ENCODE data around the gene LMX1B.

LMX1B gene

GRCh38 chr9:126604059-126605055 lies 9.4 kb upstream of the LMX1B start:
- Histone ChIP-seq H3K9me3 (ENCODE audit: control insufficient read depth, low read length) (no peaks in the 10 kb centered on the region), H3K36me3 (ENCODE audit: control insufficient read depth, insufficient read depth, low read length) (no peaks in the 10 kb centered on the region), H3K27ac (ENCODE audit: low read depth, low read length, severe bottlenecking) (no peak overlapping the region), H3K4me3 (ENCODE audit: extremely low read depth, insufficient read depth, low read length, poor library complexity, severe bottlenecking) (no peak overlapping the region), H3K4me1 (ENCODE audit: control insufficient read depth, insufficient read depth, low read length, poor library complexity, severe bottlenecking) (no peaks in the 10 kb centered on the region)
- 83 to 84% methylated on average over 13 to 14 of the region's 17 CpGs for WGBS, 2 experiments (ENCODE audit: insufficient coverage in 2 of 2)

- no peaks in the 10 kb centered on the region for H3K9me3 ChIP-seq (ENCODE audit: control insufficient read depth, low read length)
- H3K27ac ChIP-seq (ENCODE audit: low read depth, low read length, severe bottlenecking) = no peak overlapping the region
- H3K4me1 ChIP-seq (ENCODE audit: control insufficient read depth, insufficient read depth, low read length, poor library complexity, severe bottlenecking) = no peaks in the 10 kb centered on the region
- no peaks in the 10 kb centered on the region for H3K36me3 ChIP-seq (ENCODE audit: control insufficient read depth, insufficient read depth, low read length)
- H3K4me3 ChIP-seq (ENCODE audit: extremely low read depth, insufficient read depth, low read length, poor library complexity, severe bottlenecking) = no peak overlapping the region
- WGBS, 2 experiments (ENCODE audit: insufficient coverage in 2 of 2) = 84 to 88% methylated on average over 7 to 11 of the region's 12 CpGs
Measured at GRCh38 chr9:126605792-126606482, 7.8 kb upstream of the LMX1B start.

- Histone ChIP-seq H3K27ac (ENCODE audit: low read depth, low read length, severe bottlenecking) (no peak overlapping the region), H3K4me1 (ENCODE audit: control insufficient read depth, insufficient read depth, low read length, poor library complexity, severe bottlenecking) (no peaks in the 10 kb centered on the region), H3K4me3 (ENCODE audit: extremely low read depth, insufficient read depth, low read length, poor library complexity, severe bottlenecking) (no peak overlapping the region), H3K36me3 (ENCODE audit: control insufficient read depth, insufficient read depth, low read length) (no peaks in the 10 kb centered on the region), H3K9me3 (ENCODE audit: control insufficient read depth, low read length) (no peaks in the 10 kb centered on the region)
- 25 to 79% methylated on average over 1 to 3 of the region's 3 CpGs for WGBS, 2 experiments (ENCODE audit: insufficient coverage in 2 of 2)
Measured at GRCh38 chr9:126606483-126606870, 7.3 kb upstream of the LMX1B start.

- WGBS, 2 experiments (ENCODE audit: insufficient coverage in 2 of 2) = 40% methylated on average over 1 of the region's 1 CpG; no CpG with 5 or more reads in 1 of the 2 experiments
Measured at GRCh38 chr9:126607086-126607485, 6.6 kb upstream of the LMX1B start.

GRCh38 chr9:126607731-126608130 lies 6.0 kb upstream of the LMX1B start:
- no peaks in the 10 kb centered on the region for H3K9me3 ChIP-seq (ENCODE audit: control insufficient read depth, low read length)
- H3K36me3 ChIP-seq (ENCODE audit: control insufficient read depth, insufficient read depth, low read length) = no peaks in the 10 kb centered on the region
- WGBS, 2 experiments (ENCODE audit: insufficient coverage in 2 of 2) = 85 to 90% methylated on average over 4 of the region's 7 CpGs
- H3K4me1 ChIP-seq (ENCODE audit: control insufficient read depth, insufficient read depth, low read length, poor library complexity, severe bottlenecking) = peaks cover 7% of the 10 kb centered on the region
- H3K27ac ChIP-seq (ENCODE audit: low read depth, low read length, severe bottlenecking) = no peak overlapping the region
- no peak overlapping the region for H3K4me3 ChIP-seq (ENCODE audit: extremely low read depth, insufficient read depth, low read length, poor library complexity, severe bottlenecking)

More at GRCh38 chr9:126607086-126607485, 6.6 kb upstream of the LMX1B start:
- Histone ChIP-seq H3K27ac (ENCODE audit: low read depth, low read length, severe bottlenecking) (no peak overlapping the region), H3K9me3 (ENCODE audit: control insufficient read depth, low read length) (no peaks in the 10 kb centered on the region), H3K4me3 (ENCODE audit: extremely low read depth, insufficient read depth, low read length, poor library complexity, severe bottlenecking) (no peak overlapping the region), H3K36me3 (ENCODE audit: control insufficient read depth, insufficient read depth, low read length) (no peaks in the 10 kb centered on the region), H3K4me1 (ENCODE audit: control insufficient read depth, insufficient read depth, low read length, poor library complexity, severe bottlenecking) (peaks cover 3% of the 10 kb centered on the region)

- no peaks in the 10 kb centered on the region for H3K9me3 ChIP-seq (ENCODE audit: control insufficient read depth, low read length)
- H3K4me3 ChIP-seq (ENCODE audit: extremely low read depth, insufficient read depth, low read length, poor library complexity, severe bottlenecking) = no peak overlapping the region
- WGBS, 2 experiments (ENCODE audit: insufficient coverage in 2 of 2) = 76 to 100% methylated on average over 3 to 8 of the region's 8 CpGs
- no peaks in the 10 kb centered on the region for H3K36me3 ChIP-seq (ENCODE audit: control insufficient read depth, insufficient read depth, low read length)
- H3K4me1 ChIP-seq (ENCODE audit: control insufficient read depth, insufficient read depth, low read length, poor library complexity, severe bottlenecking) = peaks cover 12% of the 10 kb centered on the region
- no peak overlapping the region for H3K27ac ChIP-seq (ENCODE audit: low read depth, low read length, severe bottlenecking)
Measured at GRCh38 chr9:126608551-126608950, 5.2 kb upstream of the LMX1B start.

GRCh38 chr9:126609191-126609590 lies 4.5 kb upstream of the LMX1B start:
- no peaks in the 10 kb centered on the region for H3K9me3 ChIP-seq (ENCODE audit: control insufficient read depth, low read length)
- H3K4me1 ChIP-seq (ENCODE audit: control insufficient read depth, insufficient read depth, low read length, poor library complexity, severe bottlenecking) = peaks cover 12% of the 10 kb centered on the region
- no peak overlapping the region for H3K4me3 ChIP-seq (ENCODE audit: extremely low read depth, insufficient read depth, low read length, poor library complexity, severe bottlenecking)
- H3K36me3 ChIP-seq (ENCODE audit: control insufficient read depth, insufficient read depth, low read length) = no peaks in the 10 kb centered on the region
- H3K27ac ChIP-seq (ENCODE audit: low read depth, low read length, severe bottlenecking) = no peak overlapping the region
- 85 to 86% methylated on average over 5 to 6 of the region's 6 CpGs for WGBS, 2 experiments (ENCODE audit: insufficient coverage in 2 of 2)

GRCh38 chr9:126609711-126610388 lies 3.9 kb upstream of the LMX1B start:
- WGBS, 2 experiments (ENCODE audit: insufficient coverage in 2 of 2) = 36 to 41% methylated on average over 18 to 20 of the region's 23 CpGs
- H3K9me3 ChIP-seq (ENCODE audit: control insufficient read depth, low read length) = no peaks in the 10 kb centered on the region
- peaks cover 12% of the 10 kb centered on the region for H3K4me1 ChIP-seq (ENCODE audit: control insufficient read depth, insufficient read depth, low read length, poor library complexity, severe bottlenecking)
- no peak overlapping the region for H3K27ac ChIP-seq (ENCODE audit: low read depth, low read length, severe bottlenecking)
- no peaks in the 10 kb centered on the region for H3K36me3 ChIP-seq (ENCODE audit: control insufficient read depth, insufficient read depth, low read length)
- H3K4me3 ChIP-seq (ENCODE audit: extremely low read depth, insufficient read depth, low read length, poor library complexity, severe bottlenecking) = no peak overlapping the region

GRCh38 chr9:126611193-126611591 lies 2.5 kb upstream of the LMX1B start:
- Histone ChIP-seq H3K36me3 (ENCODE audit: control insufficient read depth, insufficient read depth, low read length) (no peaks in the 10 kb centered on the region), H3K27ac (ENCODE audit: low read depth, low read length, severe bottlenecking) (no peak overlapping the region), H3K4me3 (ENCODE audit: extremely low read depth, insufficient read depth, low read length, poor library complexity, severe bottlenecking) (no peak overlapping the region), H3K4me1 (ENCODE audit: control insufficient read depth, insufficient read depth, low read length, poor library complexity, severe bottlenecking) (peaks cover 16% of the 10 kb centered on the region), H3K9me3 (ENCODE audit: control insufficient read depth, low read length) (no peaks in the 10 kb centered on the region)
- 4% methylated on average over 21 to 25 of the region's 25 CpGs for WGBS, 2 experiments (ENCODE audit: insufficient coverage in 2 of 2)

- WGBS, 2 experiments (ENCODE audit: insufficient coverage in 2 of 2) = 0 to 2% methylated on average over 35 to 37 of the region's 43 CpGs
- Histone ChIP-seq H3K4me3 (ENCODE audit: extremely low read depth, insufficient read depth, low read length, poor library complexity, severe bottlenecking) (no peak overlapping the region), H3K36me3 (ENCODE audit: control insufficient read depth, insufficient read depth, low read length) (no peaks in the 10 kb centered on the region), H3K27ac (ENCODE audit: low read depth, low read length, severe bottlenecking) (no peak overlapping the region), H3K4me1 (ENCODE audit: control insufficient read depth, insufficient read depth, low read length, poor library complexity, severe bottlenecking) (peaks cover 17% of the 10 kb centered on the region), H3K9me3 (ENCODE audit: control insufficient read depth, low read length) (no peaks in the 10 kb centered on the region)
Measured at GRCh38 chr9:126611592-126612325, 2.0 kb upstream of the LMX1B start.

Measured in mesodermal cell (in vitro differentiated cells).